WI38 (cell line): ENCODE data around the gene TMEM131.

ENCODE experiments used
- H3K4me3 ChIP-seq: 2 replicates; pipeline ENCODE4 v1.5.1; 2011; ENCODE audit warnings: low read depth, mild to moderate bottlenecking, control low read depth, low read length
- CTCF ChIP-seq: IDR thresholded peaks from 2 replicates; pipeline ENCODE4 v1.5.1; 2012; ENCODE audit warnings: low read depth, mild to moderate bottlenecking, control low read depth, low read length

The TMEM131 gene

GRCh38 chr2:97970293-97971060 is 25.3 kb downstream of the TMEM131 start:
- no peak for TF ChIP-seq CTCF
- no peak overlapping the region for H3K4me3 ChIP-seq

- H3K4me3 ChIP-seq, result no peak overlapping the region
- no peak for TF ChIP-seq CTCF
Measured at GRCh38 chr2:97969081-97970067, 26.4 kb downstream of the TMEM131 start.

- H3K4me3 ChIP-seq, result no peak overlapping the region
- TF ChIP-seq CTCF, result no peak
Measured at GRCh38 chr2:97967931-97968627, 27.7 kb downstream of the TMEM131 start.

GRCh38 chr2:97967216-97967592 is 28.5 kb downstream of the TMEM131 start:
- no peak overlapping the region for H3K4me3 ChIP-seq
- TF ChIP-seq CTCF, result no peak

- no peak for TF ChIP-seq CTCF
- no peak overlapping the region for H3K4me3 ChIP-seq
Measured at GRCh38 chr2:97966545-97967215, 29.1 kb downstream of the TMEM131 start.

- no peak overlapping the region for H3K4me3 ChIP-seq
- TF ChIP-seq CTCF, result no peak
Measured at GRCh38 chr2:97965116-97965515, 30.6 kb downstream of the TMEM131 start.
